Upper lobe of right lung (tissue), 1 donor: ENCODE data around the gene FAM149A. TPM values are rescaled to one million over a fixed set of nuclear protein-coding genes. Genes with fewer than 3 reads are reported as not detected.

ENCODE experiments used
- ATAC-seq: fragments of 200-7000 bp; cut with Tn5 transposase; one replicate; pipeline ENCODE4 v1.9.1; 2020; ENCODE audit warnings: mild to moderate bottlenecking, moderate library complexity
- DNase-seq: peaks from one replicate; pipeline ENCODE4 v3.0.0-alpha.2; 2020
- H3K27ac ChIP-seq: fragments of 200-600 bp; one replicate; pipeline ENCODE4 v1.8.0; 2022
- H3K27me3 ChIP-seq: fragments of 200-600 bp; one replicate; pipeline ENCODE4 v1.8.0; 2022; ENCODE audit warnings: mild to moderate bottlenecking
- H3K36me3 ChIP-seq: fragments of 200-600 bp; one replicate; pipeline ENCODE4 v1.8.0; 2022
- H3K4me1 ChIP-seq: fragments of 200-600 bp; one replicate; pipeline ENCODE4 v1.8.0; 2022
- H3K4me3 ChIP-seq: fragments of 200-600 bp; one replicate; pipeline ENCODE4 v1.8.0; 2022; ENCODE audit warnings: mild to moderate bottlenecking
- H3K9me3 ChIP-seq: fragments of 200-600 bp; one replicate; pipeline ENCODE4 v1.8.0; 2022
- CTCF ChIP-seq: fragments of 200-600 bp; IDR thresholded peaks from one replicate; pipeline ENCODE4 v1.8.0; 2022; ENCODE audit warnings: antibody characterized with exemption
- intact Hi-C: fragments of 100-400 bp; cut with DNase I; formaldehyde crosslinking; loops from one replicate; pipeline ENCODE4 v1.11.0; 2022
- total RNA-seq: library from RNA; stranded (reverse); fragmentation: NEBNext Ultra II Directional; extraction: Animal tissue kit (Norgen Biotek cat#: 25700); gene quantifications from one replicate; pipeline ENCODE4 v1.2.1, GENCODE V29; 2021
- donor health status: DM: no; HTN: yes; CAD: no; lungs with severe emphysema.

Gene FAM149A
- total RNA-seq, 1 donor from 2014 or later: 16.4 TPM

DNA sequence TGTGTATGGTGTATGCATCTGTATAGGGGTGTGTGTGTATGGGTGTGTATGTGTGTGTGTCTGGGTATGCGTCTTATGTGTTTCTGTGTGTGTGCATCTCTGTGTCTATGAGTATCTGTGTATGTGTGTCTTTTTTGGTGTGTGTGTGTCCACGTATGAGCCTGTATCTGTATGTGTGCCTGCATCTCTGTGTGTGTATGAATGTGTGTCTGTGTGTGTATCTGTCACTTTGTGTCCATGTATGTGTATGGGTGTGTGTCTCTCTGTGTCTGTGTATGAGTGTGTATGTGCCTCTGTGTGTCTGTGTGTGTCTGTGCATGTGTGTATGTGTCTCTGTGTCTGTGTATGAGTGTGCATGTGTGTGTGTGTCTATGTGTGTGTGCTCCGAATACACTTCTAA lies 24.3 kb downstream of the FAM149A start:
- no peaks in the 10 kb centered on the region for H3K36me3 ChIP-seq
- no peaks in the 10 kb centered on the region for H3K27me3 ChIP-seq
- no peak overlapping the region for H3K4me3 ChIP-seq
- no peaks in the 10 kb centered on the region for H3K4me1 ChIP-seq
- H3K27ac ChIP-seq: no peak overlapping the region
- ATAC-seq (no peak), DNase-seq (no peak)
- no peaks in the 10 kb centered on the region for H3K9me3 ChIP-seq
- no peak for TF ChIP-seq CTCF
- intact Hi-C loops: no loop called here

- Histone ChIP-seq H3K9me3 (no peaks in the 10 kb centered on the region), H3K27ac (no peak overlapping the region), H3K4me1 (no peaks in the 10 kb centered on the region), H3K36me3 (no peaks in the 10 kb centered on the region), H3K4me3 (no peak overlapping the region), H3K27me3 (no peaks in the 10 kb centered on the region)
- intact Hi-C loops: no loop called here
- no peak for TF ChIP-seq CTCF
- ATAC-seq (no peak), DNase-seq (no peak)
Observed at GRCh38 chr4:186131935-186132334, 27.4 kb downstream of the FAM149A start.

DNA sequence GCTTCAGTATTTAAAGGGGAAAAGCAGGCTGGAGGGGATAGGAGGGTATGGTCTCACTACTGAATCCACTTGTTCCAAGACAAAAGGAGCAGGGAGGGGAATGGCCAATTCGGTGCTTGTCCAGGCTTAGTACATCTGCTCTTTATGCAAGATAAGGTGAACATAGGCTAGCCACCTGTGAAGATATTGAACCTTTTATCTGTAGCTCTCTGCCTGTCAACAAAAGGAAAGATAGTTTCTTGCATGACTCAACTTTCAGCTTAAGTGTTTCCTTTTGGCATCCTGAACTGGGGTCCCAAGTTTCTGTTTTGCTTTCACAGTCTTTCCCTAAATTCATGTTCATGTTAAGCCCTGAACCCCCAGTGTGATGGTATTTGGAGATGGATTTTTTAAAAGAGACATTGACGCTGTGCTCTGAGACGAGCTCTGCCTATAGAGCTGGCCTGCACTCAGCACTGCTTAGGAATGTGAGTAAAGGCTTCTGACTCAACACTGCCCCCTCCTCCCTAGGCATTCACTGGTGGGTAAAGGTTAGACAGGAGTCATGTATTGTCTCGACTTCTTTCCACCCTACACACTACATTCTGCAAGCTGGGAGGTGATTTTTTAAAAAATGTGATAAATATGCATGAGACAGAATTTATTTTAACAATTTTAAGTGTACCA lies 28.2 kb downstream of the FAM149A start:
- intact Hi-C loops: no loop called here
- Histone ChIP-seq H3K9me3 (no peaks in the 10 kb centered on the region), H3K27ac (no peak overlapping the region), H3K27me3 (no peaks in the 10 kb centered on the region), H3K4me1 (no peaks in the 10 kb centered on the region), H3K4me3 (no peak overlapping the region), H3K36me3 (no peaks in the 10 kb centered on the region)
- ATAC-seq (peak; percentile 64), DNase-seq (no peak)
- no peak for TF ChIP-seq CTCF

GRCh38 chr4:186134257-186134656 lies 29.8 kb downstream of the FAM149A start:
- no peaks in the 10 kb centered on the region for H3K27me3 ChIP-seq
- no peak overlapping the region for H3K4me3 ChIP-seq
- DNase-seq (no peak), ATAC-seq (peak; percentile 74)
- intact Hi-C loops: no loop called here
- H3K36me3 ChIP-seq: no peaks in the 10 kb centered on the region
- H3K9me3 ChIP-seq: no peaks in the 10 kb centered on the region
- no peak for TF ChIP-seq CTCF
- no peak overlapping the region for H3K27ac ChIP-seq
- H3K4me1 ChIP-seq: no peaks in the 10 kb centered on the region

- H3K27ac ChIP-seq: no peak overlapping the region
- TF ChIP-seq CTCF: no peak
- no peak for DNase-seq
- H3K4me3 ChIP-seq: no peak overlapping the region
- H3K36me3 ChIP-seq: no peaks in the 10 kb centered on the region
- no peaks in the 10 kb centered on the region for H3K4me1 ChIP-seq
- H3K27me3 ChIP-seq: no peaks in the 10 kb centered on the region
- no peak for ATAC-seq
- intact Hi-C loops: no loop called here
- no peaks in the 10 kb centered on the region for H3K9me3 ChIP-seq
Observed at GRCh38 chr4:186134861-186135260, 30.4 kb downstream of the FAM149A start.
